Endothelial cell of umbilical vein (primary cell): ENCODE data around the gene ACSM5.
"Not testable (repeated sequence)": the region's sequence is repeated elsewhere in the genome, so short reads cannot be mapped to it uniquely, and the experiment has no call there.

Experiments used
- CTCF ChIP-seq, 2 donors: IDR thresholded peaks; 1 replicate in 1 of 2; 2 replicates in 1 of 2; pipeline ENCODE4 v1.5.1; 2011; ENCODE audit warnings: low read length in 2 of 2, mild to moderate bottlenecking in 2 of 2, moderate library complexity in 2 of 2, control low read depth in 1 of 2, inconsistent platforms in 1 of 2, low read depth in 1 of 2; ENCODE audit not compliant: insufficient read depth in 1 of 2; ENCODE audit errors: extremely low read depth in 1 of 2
- POLR2A ChIP-seq: IDR thresholded peaks from 2 replicates; pipeline ENCODE4 v1.6.1; 2012; ENCODE audit warnings: low read depth, mild to moderate bottlenecking, control low read depth, low read length

- TF ChIP-seq CTCF (IDR thresholded peaks at IDR 0.05; ENCODE audit: extremely low read depth in 1 of 2, insufficient read depth in 1 of 2, low read depth in 1 of 2, low read length in 2 of 2); POLR2A: not testable (repeated sequence)
Measured at GRCh38 chr16:20430480-20430879, 21.1 kb downstream of the ACSM5 start.
